ENCODE data around the gene SPNS3. TPM values are rescaled to one million over a fixed set of nuclear protein-coding genes. Genes with fewer than 3 reads are reported as not detected.

SPNS3 gene
- total and polyA plus RNA-seq, 2 donors from 2014 or later = 1.4 to 3.7 TPM

GRCh38 chr17:4395111-4395478, 38.6 kb upstream of the SPNS3 start:
- intact Hi-C loops (cut with DNase I) = no loop called here
- H3K4me1 ChIP-seq (ENCODE audit: control insufficient read depth in 2 of 3, insufficient read depth in 2 of 3, low read depth in 1 of 3, low read length in 3 of 3) = no peaks in the 10 kb centered on the region
- no peaks in the 10 kb centered on the region for H3K9me3 ChIP-seq (ENCODE audit: control insufficient read depth in 2 of 3, insufficient read depth in 1 of 3, low read length in 3 of 3)
- H3K27me3 ChIP-seq (ENCODE audit: control insufficient read depth, insufficient read depth, low read length) = no peaks in the 10 kb centered on the region
- H3K27ac ChIP-seq (ENCODE audit: low read depth in 2 of 2, low read length in 2 of 2) = no peak overlapping the region
- DNase-seq (no peak), FAIRE-seq (no peak)
- H3K36me3 ChIP-seq (ENCODE audit: control insufficient read depth in 2 of 3, insufficient read depth in 3 of 3, low read length in 3 of 3) = no peaks in the 10 kb centered on the region
- no peak overlapping the region for H3K9ac ChIP-seq (ENCODE audit: low read length in 3 of 3)
- H3K4me3 ChIP-seq (ENCODE audit: low read length in 3 of 3) = no peak overlapping the region
- TF ChIP-seq CTCF (IDR thresholded peaks at IDR 0.05; ENCODE audit: borderline replicate concordance, extremely low read depth, insufficient read depth) = no peak

- no peak for TF ChIP-seq CTCF (IDR thresholded peaks at IDR 0.05; ENCODE audit: borderline replicate concordance, extremely low read depth, insufficient read depth)
- no peak for FAIRE-seq
These were observed 35.9 kb upstream of the SPNS3 start for GRCh38 chr17:4397840-4398239.

GRCh38 chr17:4405038-4405669, 28.6 kb upstream of the SPNS3 start:
- no peaks in the 10 kb centered on the region for H3K36me3 ChIP-seq (ENCODE audit: control insufficient read depth in 2 of 3, insufficient read depth in 3 of 3, low read length in 3 of 3)
- H3K4me3 ChIP-seq (ENCODE audit: low read length in 3 of 3) = no peak overlapping the region
- no peak for TF ChIP-seq CTCF (IDR thresholded peaks at IDR 0.05; ENCODE audit: borderline replicate concordance, extremely low read depth, insufficient read depth)
- H3K27ac ChIP-seq (ENCODE audit: low read depth in 2 of 2, low read length in 2 of 2) = no peak overlapping the region
- DNase-seq (no peak), FAIRE-seq (no peak)
- no peaks in the 10 kb centered on the region for H3K27me3 ChIP-seq (ENCODE audit: control insufficient read depth, insufficient read depth, low read length)
- intact Hi-C loops (cut with DNase I) = no loop called here
- H3K9me3 ChIP-seq (ENCODE audit: control insufficient read depth in 2 of 3, insufficient read depth in 1 of 3, low read length in 3 of 3) = no peaks in the 10 kb centered on the region
- no peaks in the 10 kb centered on the region for H3K4me1 ChIP-seq (ENCODE audit: control insufficient read depth in 2 of 3, insufficient read depth in 2 of 3, low read depth in 1 of 3, low read length in 3 of 3)
- H3K9ac ChIP-seq (ENCODE audit: low read length in 3 of 3) = no peak overlapping the region

More at GRCh38 chr17:4397840-4398239, 35.9 kb upstream of the SPNS3 start:
- Histone ChIP-seq H3K27me3 (ENCODE audit: control insufficient read depth, insufficient read depth, low read length) (no peaks in the 10 kb centered on the region), H3K9ac (ENCODE audit: low read length in 3 of 3) (no peak overlapping the region), H3K9me3 (ENCODE audit: control insufficient read depth in 2 of 3, insufficient read depth in 1 of 3, low read length in 3 of 3) (no peaks in the 10 kb centered on the region), H3K4me3 (ENCODE audit: low read length in 3 of 3) (no peak overlapping the region), H3K36me3 (ENCODE audit: control insufficient read depth in 2 of 3, insufficient read depth in 3 of 3, low read length in 3 of 3) (no peaks in the 10 kb centered on the region), H3K27ac (ENCODE audit: low read depth in 2 of 2, low read length in 2 of 2) (no peak overlapping the region), H3K4me1 (ENCODE audit: control insufficient read depth in 2 of 3, insufficient read depth in 2 of 3, low read depth in 1 of 3, low read length in 3 of 3) (no peaks in the 10 kb centered on the region)
- intact Hi-C loops (cut with DNase I) = no loop called here
- DNase-seq = no peak

GRCh38 chr17:4405699-4406098, 28.0 kb upstream of the SPNS3 start:
- FAIRE-seq (no peak), DNase-seq (no peak)
- no peak overlapping the region for H3K9ac ChIP-seq (ENCODE audit: low read length in 3 of 3)
- no peaks in the 10 kb centered on the region for H3K4me1 ChIP-seq (ENCODE audit: control insufficient read depth in 2 of 3, insufficient read depth in 2 of 3, low read depth in 1 of 3, low read length in 3 of 3)
- TF ChIP-seq CTCF (IDR thresholded peaks at IDR 0.05; ENCODE audit: borderline replicate concordance, extremely low read depth, insufficient read depth) = no peak
- no peak overlapping the region for H3K4me3 ChIP-seq (ENCODE audit: low read length in 3 of 3)
- no peak overlapping the region for H3K27ac ChIP-seq (ENCODE audit: low read depth in 2 of 2, low read length in 2 of 2)
- no peaks in the 10 kb centered on the region for H3K9me3 ChIP-seq (ENCODE audit: control insufficient read depth in 2 of 3, insufficient read depth in 1 of 3, low read length in 3 of 3)
- no peaks in the 10 kb centered on the region for H3K27me3 ChIP-seq (ENCODE audit: control insufficient read depth, insufficient read depth, low read length)
- no peaks in the 10 kb centered on the region for H3K36me3 ChIP-seq (ENCODE audit: control insufficient read depth in 2 of 3, insufficient read depth in 3 of 3, low read length in 3 of 3)
- intact Hi-C loops (cut with DNase I) = no loop called here
